Endodermal cell (in vitro differentiated cells): ENCODE measurements around the gene SPPL3. TPM values are rescaled to one million over a fixed set of nuclear protein-coding genes. Genes with fewer than 3 reads are reported as not detected.

Experiments
- DNase-seq: peaks from one replicate; pipeline ENCODE4 v3.0.0-alpha.2; 2017
- H3K27ac ChIP-seq: 2 replicates; pipeline ENCODE4 v1.5.1; 2013; ENCODE audit warnings: mild to moderate bottlenecking, low read depth, low read length, moderate library complexity
- H3K27me3 ChIP-seq: 2 replicates; pipeline ENCODE4 v1.6.1; 2013; ENCODE audit warnings: mild to moderate bottlenecking, low read length, moderate library complexity; ENCODE audit not compliant: insufficient read depth, control insufficient read depth, poor library complexity, severe bottlenecking
- H3K36me3 ChIP-seq: 2 replicates; pipeline ENCODE4 v1.7.0; 2013; ENCODE audit warnings: mild to moderate bottlenecking, low read length, moderate library complexity; ENCODE audit not compliant: control insufficient read depth, insufficient read depth
- H3K4me1 ChIP-seq: one replicate; pipeline ENCODE4 v1.7.0; 2013; ENCODE audit warnings: low read length; ENCODE audit not compliant: control insufficient read depth, insufficient read depth
- H3K4me3 ChIP-seq: 2 replicates; pipeline ENCODE4 v1.5.1; 2013; ENCODE audit warnings: mild to moderate bottlenecking, low read length, moderate library complexity
- H3K9ac ChIP-seq: 2 replicates; pipeline ENCODE4 v1.6.1; 2013; ENCODE audit warnings: mild to moderate bottlenecking, low read length, moderate library complexity; ENCODE audit not compliant: poor library complexity, severe bottlenecking; ENCODE audit errors: extremely low read depth
- H3K9me3 ChIP-seq: 2 replicates; pipeline ENCODE4 v1.6.1; 2013; ENCODE audit warnings: mild to moderate bottlenecking, low read length, moderate library complexity; ENCODE audit not compliant: control insufficient read depth
- H3K27ac Mint-ChIP-seq: 2 replicates; pipeline ENCODE4 v1.8.0; 2020; ENCODE audit warnings: mixed read lengths
- H3K27me3 Mint-ChIP-seq: 2 replicates; pipeline ENCODE4 v1.8.0; 2021; ENCODE audit warnings: mild to moderate bottlenecking, mixed read lengths; ENCODE audit not compliant: insufficient read depth
- H3K36me3 Mint-ChIP-seq: 2 replicates; pipeline ENCODE4 v1.8.0; 2020; ENCODE audit warnings: low read depth, mixed read lengths
- H3K4me1 Mint-ChIP-seq: 2 replicates; pipeline ENCODE4 v1.8.0; 2020; ENCODE audit warnings: mixed read lengths
- H3K4me3 Mint-ChIP-seq: 2 replicates; pipeline ENCODE4 v1.8.0; 2020; ENCODE audit warnings: mild to moderate bottlenecking, moderate library complexity, mixed read lengths
- H3K9me3 Mint-ChIP-seq: 2 replicates; pipeline ENCODE4 v1.8.0; 2020; ENCODE audit warnings: mild to moderate bottlenecking, mixed read lengths
- CTCF ChIP-seq: fragments of 200-600 bp; sonication (generic); conservative IDR thresholded peaks from 2 replicates; pipeline ENCODE4 v1.5.0; 2021; ENCODE audit warnings: antibody characterized with exemption, mild to moderate bottlenecking
- WGBS, 2 experiments: methylation state at CpG; one replicate each; pipeline versions ENCODE4 v1.1.5 to v1.1.7; 2013; ENCODE audit warnings: missing lambda C conversion rate in 2 of 2, mixed read lengths in 1 of 2; ENCODE audit not compliant: insufficient coverage in 1 of 2, insufficient read length in 1 of 2; 5-methylcytosine and 5-hydroxymethylcytosine counted together
- total RNA-seq, 2 donors: library from RNA; stranded (reverse); fragmentation: NEBNext Ultra II Directional in 1 of 2; extraction: Animal tissue kit (Norgen Biotek cat#: 25700) in 1 of 2; gene quantifications; 2 replicates in 1 of 2; 3 replicates in 1 of 2; pipeline ENCODE4 v1.2.1, GENCODE V29; 2021

Gene SPPL3
- total RNA-seq, 2 donors from 2014 or later = 41.1 to 46.8 TPM

DNA sequence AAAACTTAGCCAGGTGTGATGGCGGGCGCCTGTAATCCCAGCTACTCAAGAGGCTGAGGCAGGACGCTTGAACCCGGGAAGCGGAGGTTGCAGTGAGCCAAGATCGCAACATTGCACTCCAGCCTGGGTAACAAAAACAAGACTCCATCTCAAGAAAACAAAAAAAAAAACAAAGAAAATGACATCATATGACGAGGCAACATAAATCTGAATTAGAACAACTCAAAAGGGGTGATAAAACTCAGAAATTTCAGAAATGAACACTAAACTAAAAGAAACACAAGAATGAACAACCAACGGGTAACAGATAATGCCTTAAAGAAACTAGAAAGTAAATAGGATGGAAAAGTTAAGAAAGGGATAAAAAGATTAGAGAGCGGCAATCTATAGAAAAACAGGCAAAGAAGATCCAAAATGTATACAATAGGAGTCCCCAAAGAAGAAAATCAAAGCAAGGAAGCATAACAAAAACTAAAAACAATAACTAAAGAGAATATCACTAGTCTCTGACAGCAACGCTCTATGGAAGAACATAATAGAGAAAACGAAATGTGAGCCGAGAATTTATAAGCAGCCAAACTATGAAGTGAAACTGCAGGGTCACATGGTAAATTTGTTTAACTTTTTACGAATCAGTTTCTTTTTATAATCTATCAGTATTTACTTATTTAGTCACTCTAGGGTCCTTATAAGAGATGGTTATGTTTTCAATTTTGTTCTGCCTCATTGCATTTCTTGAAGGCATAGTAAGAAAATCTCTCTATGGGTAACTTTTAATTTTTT is 45.7 kb downstream of the SPPL3 start:
- TF ChIP-seq CTCF = no peak
- Mint-ChIP-seq H3K36me3 (peaks cover 13% of the 10 kb centered on the region), H3K4me1 (peaks cover 2% of the 10 kb centered on the region), H3K27me3 (no peaks in the 10 kb centered on the region), H3K9me3 (peaks cover 16% of the 10 kb centered on the region), H3K4me3 (no peak overlapping the region), H3K27ac (no peak overlapping the region)
- no peak overlapping the region for H3K27ac ChIP-seq
- no peaks in the 10 kb centered on the region for H3K27me3 ChIP-seq
- no peak overlapping the region for H3K4me3 ChIP-seq
- peaks cover 4% of the 10 kb centered on the region for H3K36me3 ChIP-seq
- WGBS, 2 experiments = 97 to 98% methylated on average over 5 to 12 of the region's 13 CpGs
- DNase-seq = no peak
- H3K9me3 ChIP-seq = peaks cover 15% of the 10 kb centered on the region
- no peak overlapping the region for H3K9ac ChIP-seq
- H3K4me1 ChIP-seq = no peaks in the 10 kb centered on the region

GRCh38 chr12:120856980-120857379 is 47.2 kb downstream of the SPPL3 start:
- peak; percentile 62 for TF ChIP-seq CTCF
- Mint-ChIP-seq H3K27me3 (no peaks in the 10 kb centered on the region), H3K27ac (peak overlapping the region; percentile 30), H3K4me3 (no peak overlapping the region), H3K4me1 (peaks cover 2% of the 10 kb centered on the region), H3K9me3 (peaks cover 16% of the 10 kb centered on the region), H3K36me3 (peaks cover 13% of the 10 kb centered on the region)
- no peaks in the 10 kb centered on the region for H3K4me1 ChIP-seq
- peaks cover 15% of the 10 kb centered on the region for H3K9me3 ChIP-seq
- H3K27me3 ChIP-seq = no peaks in the 10 kb centered on the region
- peaks cover 4% of the 10 kb centered on the region for H3K36me3 ChIP-seq
- DNase-seq = no peak
- WGBS, 2 experiments = 43% methylated on average over 1 to 2 of the region's 2 CpGs
- H3K27ac ChIP-seq = no peak overlapping the region
- H3K4me3 ChIP-seq = no peak overlapping the region
- no peak overlapping the region for H3K9ac ChIP-seq

DNA sequence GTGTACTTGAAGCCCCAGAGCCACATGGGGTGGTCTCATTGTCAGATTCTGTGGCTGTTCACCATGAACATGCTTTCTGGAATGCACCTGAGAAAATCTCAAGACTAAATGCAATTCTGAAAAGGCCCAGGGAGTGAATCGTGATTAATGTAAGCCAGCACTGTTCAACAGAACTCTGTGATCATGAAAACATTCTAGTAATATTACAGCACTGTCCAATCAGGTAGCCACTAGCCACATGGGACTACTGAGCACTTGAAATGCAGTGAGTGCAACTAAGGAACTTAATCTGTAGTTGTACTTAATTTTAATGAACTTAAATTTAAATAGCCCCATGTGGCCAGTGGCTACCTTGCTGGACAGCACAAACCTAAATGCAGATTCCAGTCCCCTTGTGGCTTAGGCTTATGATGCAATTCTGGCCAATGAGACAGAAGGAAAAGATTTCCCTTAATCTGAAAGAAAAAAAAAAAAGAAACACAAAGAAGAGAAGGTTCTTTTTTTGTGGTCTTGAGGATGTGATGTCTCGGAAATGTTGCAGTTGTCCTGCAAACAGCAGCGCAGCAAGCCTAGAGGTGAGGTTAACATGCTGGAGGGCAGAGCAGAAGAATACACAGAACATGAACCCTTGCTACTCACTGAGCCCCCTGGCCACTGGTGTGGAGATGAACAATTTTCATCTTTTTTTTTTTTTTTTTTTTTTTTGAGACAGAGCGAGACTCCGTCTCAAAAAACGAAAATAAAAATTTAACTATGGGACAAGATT is 48.2 kb downstream of the SPPL3 start:
- H3K27me3 Mint-ChIP-seq = no peaks in the 10 kb centered on the region
- peaks cover 13% of the 10 kb centered on the region for H3K36me3 Mint-ChIP-seq
- Histone ChIP-seq H3K36me3 (peaks cover 4% of the 10 kb centered on the region), H3K9me3 (peaks cover 15% of the 10 kb centered on the region), H3K4me1 (no peaks in the 10 kb centered on the region), H3K27ac (no peak overlapping the region), H3K27me3 (no peaks in the 10 kb centered on the region), H3K9ac (no peak overlapping the region), H3K4me3 (no peak overlapping the region)
- H3K4me3 Mint-ChIP-seq = no peak overlapping the region
- H3K9me3 Mint-ChIP-seq = peaks cover 16% of the 10 kb centered on the region
- no peak for DNase-seq
- no peak for TF ChIP-seq CTCF
- WGBS, 2 experiments = 92 to 98% methylated on average over 6 of the region's 6 CpGs
- H3K27ac Mint-ChIP-seq = no peak overlapping the region
- peaks cover 2% of the 10 kb centered on the region for H3K4me1 Mint-ChIP-seq
